Measurements from ENCODE around the gene PKDCC. TPM values are rescaled to one million over a fixed set of nuclear protein-coding genes. Genes with fewer than 3 reads are reported as not detected.
"Not testable (repeated sequence)": the region's sequence is repeated elsewhere in the genome, so short reads cannot be mapped to it uniquely, and the experiment has no call there.

Gene PKDCC
- total RNA-seq, 1 experiment from 2014 or later, result not detected

DNA sequence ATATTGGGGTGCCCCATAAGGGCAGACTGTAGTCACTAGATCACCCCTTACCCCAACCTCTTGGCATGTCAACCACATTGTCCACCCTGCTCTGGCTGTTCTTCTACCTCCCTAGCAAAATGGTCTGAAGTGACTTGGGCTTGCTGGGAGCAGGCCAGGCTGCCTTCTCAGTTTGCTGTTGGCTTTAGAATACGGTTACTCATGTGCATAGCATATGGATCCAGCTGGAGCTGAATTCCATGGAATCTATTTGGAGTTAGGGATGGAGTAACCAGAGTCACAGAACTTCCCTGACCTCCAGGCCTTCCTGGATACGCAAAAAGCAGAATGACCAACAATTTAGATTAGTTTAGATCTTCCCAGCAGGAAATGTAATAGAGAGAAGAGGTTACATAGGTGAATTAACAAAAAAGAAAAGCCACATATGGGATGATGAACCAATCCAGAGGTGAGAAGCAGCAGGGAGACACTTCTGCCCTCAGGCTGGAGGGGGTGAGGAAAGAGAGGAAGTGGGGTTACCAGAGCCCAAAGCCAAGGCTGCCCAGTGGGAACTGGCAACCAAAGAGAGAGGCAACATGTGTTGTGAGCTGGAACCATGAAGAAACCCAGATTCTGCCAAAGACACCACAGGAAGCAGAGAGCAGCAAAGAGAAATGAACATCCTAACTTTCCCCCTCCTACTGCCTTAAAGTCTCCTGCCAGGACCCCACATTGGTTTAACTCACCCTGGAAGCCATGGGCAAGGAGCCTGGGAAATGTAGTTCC is 26.1 kb downstream of the PKDCC start:
- no peaks in the 10 kb centered on the region for H3K9me2 ChIP-seq (replicated peaks; ENCODE audit: insufficient read depth, low read length)
- no peak overlapping the region for H2AFZ ChIP-seq (ENCODE audit: low read length)
- no peak overlapping the region for H3K9ac ChIP-seq (ENCODE audit: low read length)
- H3K27me3 ChIP-seq (ENCODE audit: low read length), result no peaks in the 10 kb centered on the region
- no peak overlapping the region for H3K27ac ChIP-seq (ENCODE audit: low read length)
- H3K4me2 ChIP-seq (ENCODE audit: low read depth, low read length, poor library complexity, severe bottlenecking), result no peak overlapping the region
- no peaks in the 10 kb centered on the region for H4K20me1 ChIP-seq (ENCODE audit: insufficient read depth, low read depth, low read length)
- no peaks in the 10 kb centered on the region for H3K79me2 ChIP-seq (ENCODE audit: low read length)
- no peaks in the 10 kb centered on the region for H3K36me3 ChIP-seq (ENCODE audit: insufficient read depth, low read length)
- H3K9me3 ChIP-seq (ENCODE audit: low read length), result no peaks in the 10 kb centered on the region
- DNase-seq, result no peak
- no peaks in the 10 kb centered on the region for H3K4me1 ChIP-seq (ENCODE audit: low read length)
- no peak overlapping the region for H3K4me3 ChIP-seq (ENCODE audit: low read length)

- no peak for DNase-seq
- H3K27ac ChIP-seq (ENCODE audit: low read length), result no peak overlapping the region
Observed at GRCh38 chr2:42074661-42075060, 26.8 kb downstream of the PKDCC start.

GRCh38 chr2:42076357-42077225 is 28.8 kb downstream of the PKDCC start:
- Histone ChIP-seq H3K79me2 (ENCODE audit: low read length) (no peaks in the 10 kb centered on the region), H3K9me3 (ENCODE audit: low read length) (no peaks in the 10 kb centered on the region), H3K4me1 (ENCODE audit: low read length) (no peaks in the 10 kb centered on the region), H3K9ac (ENCODE audit: low read length) (no peak overlapping the region), H4K20me1 (ENCODE audit: insufficient read depth, low read depth, low read length) (no peaks in the 10 kb centered on the region), H3K36me3 (ENCODE audit: insufficient read depth, low read length) (no peaks in the 10 kb centered on the region), H3K27me3 (ENCODE audit: low read length) (no peaks in the 10 kb centered on the region), H3K4me3 (ENCODE audit: low read length) (no peak overlapping the region), H3K9me2 (replicated peaks; ENCODE audit: insufficient read depth, low read length) (no peaks in the 10 kb centered on the region), H3K27ac (ENCODE audit: low read length) (no peak overlapping the region), H2AFZ (ENCODE audit: low read length) (no peak overlapping the region), H3K4me2 (ENCODE audit: low read depth, low read length, poor library complexity, severe bottlenecking) (no peak overlapping the region)
- no peak for DNase-seq

More at GRCh38 chr2:42074661-42075060, 26.8 kb downstream of the PKDCC start:
- Histone ChIP-seq H3K36me3 (ENCODE audit: insufficient read depth, low read length) (no peaks in the 10 kb centered on the region), H3K4me1 (ENCODE audit: low read length) (no peaks in the 10 kb centered on the region), H3K9me3 (ENCODE audit: low read length) (no peaks in the 10 kb centered on the region), H3K9ac (ENCODE audit: low read length) (no peak overlapping the region), H3K4me3 (ENCODE audit: low read length) (no peak overlapping the region), H3K79me2 (ENCODE audit: low read length) (no peaks in the 10 kb centered on the region), H2AFZ (ENCODE audit: low read length) (no peak overlapping the region), H3K4me2 (ENCODE audit: low read depth, low read length, poor library complexity, severe bottlenecking) (no peak overlapping the region), H4K20me1 (ENCODE audit: insufficient read depth, low read depth, low read length) (no peaks in the 10 kb centered on the region), H3K9me2 (replicated peaks; ENCODE audit: insufficient read depth, low read length) (no peaks in the 10 kb centered on the region), H3K27me3 (ENCODE audit: low read length) (no peaks in the 10 kb centered on the region)

DNA sequence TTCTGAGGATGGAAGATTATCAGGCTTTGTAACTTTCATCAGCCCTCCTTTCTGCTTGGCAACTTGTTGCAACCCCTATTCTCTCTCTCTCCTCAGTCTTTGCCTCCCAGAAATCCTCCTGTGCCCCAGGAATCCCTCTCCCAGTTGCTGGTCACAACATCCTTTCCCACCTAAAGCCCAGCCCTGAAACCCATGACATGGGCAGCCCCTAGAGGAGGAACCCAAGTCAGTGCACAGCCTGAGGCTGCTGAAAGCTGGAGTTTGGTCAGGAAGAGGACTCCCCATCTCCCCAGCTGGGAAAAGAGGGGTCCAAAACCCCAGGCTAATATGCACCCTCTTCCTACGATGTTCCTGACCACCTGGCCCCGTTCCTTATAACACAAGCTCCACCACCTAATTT is 29.5 kb downstream of the PKDCC start:
- no peaks in the 10 kb centered on the region for H3K36me3 ChIP-seq (ENCODE audit: insufficient read depth, low read length)
- H3K9me2 ChIP-seq (replicated peaks; ENCODE audit: insufficient read depth, low read length), result no peaks in the 10 kb centered on the region
- H3K79me2 ChIP-seq (ENCODE audit: low read length), result no peaks in the 10 kb centered on the region
- H3K9ac ChIP-seq (ENCODE audit: low read length), result no peak overlapping the region
- no peaks in the 10 kb centered on the region for H3K9me3 ChIP-seq (ENCODE audit: low read length)
- no peak overlapping the region for H3K4me2 ChIP-seq (ENCODE audit: low read depth, low read length, poor library complexity, severe bottlenecking)
- DNase-seq, result no peak
- no peaks in the 10 kb centered on the region for H3K27me3 ChIP-seq (ENCODE audit: low read length)
- H4K20me1 ChIP-seq (ENCODE audit: insufficient read depth, low read depth, low read length), result no peaks in the 10 kb centered on the region
- H3K4me1 ChIP-seq (ENCODE audit: low read length), result no peaks in the 10 kb centered on the region
- no peak overlapping the region for H2AFZ ChIP-seq (ENCODE audit: low read length)
- no peak overlapping the region for H3K27ac ChIP-seq (ENCODE audit: low read length)
- H3K4me3 ChIP-seq (ENCODE audit: low read length), result no peak overlapping the region

DNA sequence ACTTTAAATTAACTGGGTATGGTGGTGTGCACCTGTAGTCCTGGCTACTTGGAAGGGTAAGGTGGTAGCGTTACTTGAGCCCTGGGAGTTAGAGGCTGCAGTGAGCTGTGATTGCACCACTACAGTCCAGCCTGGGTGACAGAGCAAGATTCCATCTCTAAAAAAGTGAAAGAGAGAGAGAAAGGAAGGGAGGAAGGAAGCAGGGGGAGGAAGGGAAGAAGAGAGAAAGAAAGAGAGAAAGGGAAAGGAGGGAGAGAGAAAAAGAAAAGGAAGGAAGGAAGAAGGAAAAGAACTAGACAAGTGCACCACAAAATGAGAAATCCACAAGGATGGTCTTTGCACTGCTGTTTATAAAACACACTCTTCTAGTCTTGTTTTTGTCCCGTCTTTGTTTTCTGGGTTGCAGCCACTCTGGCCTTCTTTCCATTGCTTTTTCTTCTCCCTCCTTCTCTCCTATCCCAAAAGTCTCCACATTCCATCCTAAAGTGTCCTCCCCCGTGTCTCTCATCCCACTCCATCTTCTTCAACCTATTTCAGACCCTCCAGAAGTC is 32.0 kb downstream of the PKDCC start:
- no peaks in the 10 kb centered on the region for H3K4me1 ChIP-seq (ENCODE audit: low read length)
- H3K4me3 ChIP-seq (ENCODE audit: low read length), result no peak overlapping the region
- no peaks in the 10 kb centered on the region for H3K36me3 ChIP-seq (ENCODE audit: insufficient read depth, low read length)
- DNase-seq, result no peak
- H2AFZ ChIP-seq (ENCODE audit: low read length), result no peak overlapping the region
- H4K20me1 ChIP-seq (ENCODE audit: insufficient read depth, low read depth, low read length), result no peaks in the 10 kb centered on the region
- no peaks in the 10 kb centered on the region for H3K79me2 ChIP-seq (ENCODE audit: low read length)
- no peak overlapping the region for H3K4me2 ChIP-seq (ENCODE audit: low read depth, low read length, poor library complexity, severe bottlenecking)
- H3K27me3 ChIP-seq (ENCODE audit: low read length), result no peaks in the 10 kb centered on the region
- no peak overlapping the region for H3K9ac ChIP-seq (ENCODE audit: low read length)
- H3K27ac ChIP-seq (ENCODE audit: low read length), result no peak overlapping the region
- H3K9me2 ChIP-seq (replicated peaks; ENCODE audit: insufficient read depth, low read length), result no peaks in the 10 kb centered on the region
- no peaks in the 10 kb centered on the region for H3K9me3 ChIP-seq (ENCODE audit: low read length)

DNA sequence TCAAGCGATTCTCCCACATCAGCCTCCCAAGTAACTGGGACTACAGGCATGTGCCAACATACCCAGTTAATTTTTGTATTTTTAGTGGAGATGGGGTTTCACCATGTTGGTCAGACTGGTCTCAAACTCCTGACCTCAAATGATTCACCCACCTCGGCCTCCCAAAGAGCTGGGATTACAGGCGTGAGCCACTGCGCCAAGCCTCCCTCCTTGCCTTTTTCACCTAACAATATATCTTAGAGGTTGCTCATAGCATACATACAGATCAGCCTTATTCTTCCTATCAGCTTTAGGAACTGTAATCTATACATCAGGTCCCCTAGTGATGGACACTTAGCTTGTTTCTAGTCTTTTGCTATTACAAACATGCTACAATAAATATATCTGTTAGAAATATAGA is 33.3 kb downstream of the PKDCC start:
- not testable (repeated sequence) for H3K79me2 ChIP-seq (ENCODE audit: low read length); H3K4me1 ChIP-seq (ENCODE audit: low read length); H2AFZ ChIP-seq (ENCODE audit: low read length); H3K9ac ChIP-seq (ENCODE audit: low read length); H4K20me1 ChIP-seq (ENCODE audit: insufficient read depth, low read depth, low read length); H3K9me3 ChIP-seq (ENCODE audit: low read length); H3K4me2 ChIP-seq (ENCODE audit: low read depth, low read length, poor library complexity, severe bottlenecking); DNase-seq; H3K27ac ChIP-seq (ENCODE audit: low read length); H3K27me3 ChIP-seq (ENCODE audit: low read length); H3K9me2 ChIP-seq (replicated peaks; ENCODE audit: insufficient read depth, low read length); H3K4me3 ChIP-seq (ENCODE audit: low read length); H3K36me3 ChIP-seq (ENCODE audit: insufficient read depth, low read length)

- DNase-seq, result no peak
- H3K4me2 ChIP-seq (ENCODE audit: low read depth, low read length, poor library complexity, severe bottlenecking), result no peak overlapping the region
- H3K9me2 ChIP-seq (replicated peaks; ENCODE audit: insufficient read depth, low read length), result no peaks in the 10 kb centered on the region
- H3K79me2 ChIP-seq (ENCODE audit: low read length), result no peaks in the 10 kb centered on the region
- no peaks in the 10 kb centered on the region for H3K4me1 ChIP-seq (ENCODE audit: low read length)
- H3K9ac ChIP-seq (ENCODE audit: low read length), result no peak overlapping the region
- H2AFZ ChIP-seq (ENCODE audit: low read length), result no peak overlapping the region
- no peaks in the 10 kb centered on the region for H4K20me1 ChIP-seq (ENCODE audit: insufficient read depth, low read depth, low read length)
- H3K4me3 ChIP-seq (ENCODE audit: low read length), result no peak overlapping the region
- no peaks in the 10 kb centered on the region for H3K27me3 ChIP-seq (ENCODE audit: low read length)
- no peaks in the 10 kb centered on the region for H3K36me3 ChIP-seq (ENCODE audit: insufficient read depth, low read length)
- no peak overlapping the region for H3K27ac ChIP-seq (ENCODE audit: low read length)
- H3K9me3 ChIP-seq (ENCODE audit: low read length), result no peaks in the 10 kb centered on the region
Observed at GRCh38 chr2:42082016-42082415, 34.2 kb downstream of the PKDCC start.

DNA sequence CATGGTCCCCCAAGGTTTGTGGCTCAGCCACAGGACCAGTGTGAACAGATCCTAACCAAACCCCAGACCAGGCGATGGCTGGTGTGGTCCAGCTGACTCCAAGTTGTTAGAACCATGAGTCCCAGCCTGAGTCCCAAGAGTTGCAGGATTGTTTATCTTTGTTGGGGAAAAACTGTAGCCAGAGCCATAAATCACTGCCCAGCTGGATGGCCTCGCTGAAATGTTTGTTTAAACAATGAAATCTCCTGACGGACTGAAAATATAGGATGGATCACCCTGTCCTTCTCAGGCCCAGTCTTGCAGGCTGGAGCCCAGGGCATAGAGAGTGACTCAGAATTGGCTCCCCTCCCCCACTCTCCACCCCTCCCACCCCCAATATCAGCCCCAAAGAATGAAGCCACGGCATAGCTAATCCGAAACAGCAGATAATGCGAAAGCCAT is 36.4 kb downstream of the PKDCC start:
- H3K27me3 ChIP-seq (ENCODE audit: low read length), result no peaks in the 10 kb centered on the region
- H3K9me2 ChIP-seq (replicated peaks; ENCODE audit: insufficient read depth, low read length), result no peaks in the 10 kb centered on the region
- no peak for DNase-seq
- H3K79me2 ChIP-seq (ENCODE audit: low read length), result no peaks in the 10 kb centered on the region
- no peaks in the 10 kb centered on the region for H3K9me3 ChIP-seq (ENCODE audit: low read length)
- H2AFZ ChIP-seq (ENCODE audit: low read length), result no peak overlapping the region
- no peaks in the 10 kb centered on the region for H4K20me1 ChIP-seq (ENCODE audit: insufficient read depth, low read depth, low read length)
- no peak overlapping the region for H3K4me2 ChIP-seq (ENCODE audit: low read depth, low read length, poor library complexity, severe bottlenecking)
- no peak overlapping the region for H3K27ac ChIP-seq (ENCODE audit: low read length)
- no peak overlapping the region for H3K4me3 ChIP-seq (ENCODE audit: low read length)
- H3K9ac ChIP-seq (ENCODE audit: low read length), result no peak overlapping the region
- H3K4me1 ChIP-seq (ENCODE audit: low read length), result peaks cover 8% of the 10 kb centered on the region; the same call in 1 of the 2 replicates
- no peaks in the 10 kb centered on the region for H3K36me3 ChIP-seq (ENCODE audit: insufficient read depth, low read length)

All from Karpas-422 (cell line).